ENCODE data around the gene ADAMTS6. TPM values are rescaled to one million over a fixed set of nuclear protein-coding genes. Genes with fewer than 3 reads are reported as not detected.
A peak's percentile ranks its signal among the peaks of the same experiment; 100 is the strongest.

ADAMTS6 gene
- total RNA-seq, 1 donor = 150 TPM

DNA sequence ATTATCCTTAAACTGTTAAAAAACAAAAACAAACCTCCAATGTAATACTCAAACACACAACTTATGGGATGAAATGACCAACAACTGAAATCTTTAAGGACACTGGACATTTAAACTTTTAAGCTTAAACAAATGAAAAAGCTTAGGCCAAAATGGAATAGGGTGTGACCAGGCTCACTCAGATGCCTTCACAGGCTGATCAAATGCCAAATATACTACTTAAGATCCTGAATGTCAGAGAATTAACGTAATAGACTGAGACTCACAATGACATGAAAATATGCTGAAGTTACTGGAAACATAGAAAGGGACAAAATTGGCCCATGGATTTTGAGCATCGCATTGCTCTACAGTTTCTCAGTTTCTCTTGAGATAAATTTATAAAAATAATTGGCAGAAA, 286.8 kb downstream of the ADAMTS6 start:
- H3K79me2 ChIP-seq (ENCODE audit: insufficient read depth, low read length) = peaks cover 23% of the 10 kb centered on the region
- peak overlapping the region; percentile 90 for H3K27ac ChIP-seq (ENCODE audit: low read depth, low read length)
- H3K27me3 ChIP-seq (ENCODE audit: insufficient read depth, low read length) = no peaks in the 10 kb centered on the region
- H3K4me1 ChIP-seq (ENCODE audit: insufficient read depth, low read length) = peaks cover 44% of the 10 kb centered on the region
- no peak for DNase-seq (ENCODE audit: insufficient read length, low spot score, missing footprints)
- no peak overlapping the region for H3K4me3 ChIP-seq (ENCODE audit: insufficient read depth, low read length)
- H3K9me3 ChIP-seq (ENCODE audit: low read depth, low read length) = no peaks in the 10 kb centered on the region
- no peaks in the 10 kb centered on the region for H4K20me1 ChIP-seq (ENCODE audit: insufficient read depth, low read length)
- peaks cover 32% of the 10 kb centered on the region for H3K36me3 ChIP-seq (ENCODE audit: insufficient read depth, low read length)
- H3K4me2 ChIP-seq (ENCODE audit: insufficient read depth, low read length) = no peak overlapping the region
- TF ChIP-seq, protein P1, sequence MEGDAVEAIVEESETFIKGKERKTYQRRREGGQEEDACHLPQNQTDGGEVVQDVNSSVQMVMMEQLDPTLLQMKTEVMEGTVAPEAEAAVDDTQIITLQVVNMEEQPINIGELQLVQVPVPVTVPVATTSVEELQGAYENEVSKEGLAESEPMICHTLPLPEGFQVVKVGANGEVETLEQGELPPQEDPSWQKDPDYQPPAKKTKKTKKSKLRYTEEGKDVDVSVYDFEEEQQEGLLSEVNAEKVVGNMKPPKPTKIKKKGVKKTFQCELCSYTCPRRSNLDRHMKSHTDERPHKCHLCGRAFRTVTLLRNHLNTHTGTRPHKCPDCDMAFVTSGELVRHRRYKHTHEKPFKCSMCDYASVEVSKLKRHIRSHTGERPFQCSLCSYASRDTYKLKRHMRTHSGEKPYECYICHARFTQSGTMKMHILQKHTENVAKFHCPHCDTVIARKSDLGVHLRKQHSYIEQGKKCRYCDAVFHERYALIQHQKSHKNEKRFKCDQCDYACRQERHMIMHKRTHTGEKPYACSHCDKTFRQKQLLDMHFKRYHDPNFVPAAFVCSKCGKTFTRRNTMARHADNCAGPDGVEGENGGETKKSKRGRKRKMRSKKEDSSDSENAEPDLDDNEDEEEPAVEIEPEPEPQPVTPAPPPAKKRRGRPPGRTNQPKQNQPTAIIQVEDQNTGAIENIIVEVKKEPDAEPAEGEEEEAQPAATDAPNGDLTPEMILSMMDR (IDR thresholded peaks at IDR 0.05; ENCODE audit: extremely low read depth, low read depth, low read length) = no peak
- H2AFZ ChIP-seq (ENCODE audit: low read length) = no peak overlapping the region

DNA sequence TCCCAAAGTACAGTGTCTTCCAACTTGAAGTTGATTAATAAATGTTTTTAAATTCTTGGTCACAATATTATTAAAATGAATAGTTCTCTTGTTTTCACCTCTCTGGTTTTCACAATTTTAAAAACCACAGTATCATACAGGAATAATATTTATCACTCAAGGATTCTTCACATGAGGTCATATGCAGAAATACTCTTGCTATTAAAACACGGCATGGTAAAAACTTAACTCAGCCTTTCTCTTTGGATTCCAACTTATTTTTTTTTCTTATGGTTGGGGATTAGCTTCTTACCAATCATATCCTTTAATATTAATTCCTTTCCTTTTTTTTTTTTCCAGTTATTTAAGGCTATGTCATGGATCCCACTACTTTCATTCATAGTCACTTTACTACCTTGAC, 289.4 kb downstream of the ADAMTS6 start:
- Histone ChIP-seq H3K27me3 (ENCODE audit: insufficient read depth, low read length) (no peaks in the 10 kb centered on the region), H3K4me2 (ENCODE audit: insufficient read depth, low read length) (no peak overlapping the region), H4K20me1 (ENCODE audit: insufficient read depth, low read length) (no peaks in the 10 kb centered on the region), H3K27ac (ENCODE audit: low read depth, low read length) (peak overlapping the region; percentile 90), H3K36me3 (ENCODE audit: insufficient read depth, low read length) (peaks cover 50% of the 10 kb centered on the region), H3K4me3 (ENCODE audit: insufficient read depth, low read length) (no peak overlapping the region), H3K79me2 (ENCODE audit: insufficient read depth, low read length) (peaks cover 28% of the 10 kb centered on the region), H2AFZ (ENCODE audit: low read length) (no peak overlapping the region), H3K9me3 (ENCODE audit: low read depth, low read length) (no peaks in the 10 kb centered on the region), H3K4me1 (ENCODE audit: insufficient read depth, low read length) (peaks cover 35% of the 10 kb centered on the region)
- TF ChIP-seq, protein P1 (IDR thresholded peaks at IDR 0.05; ENCODE audit: extremely low read depth, low read depth, low read length) = no peak
- DNase-seq (ENCODE audit: insufficient read length, low spot score, missing footprints) = no peak

DNA sequence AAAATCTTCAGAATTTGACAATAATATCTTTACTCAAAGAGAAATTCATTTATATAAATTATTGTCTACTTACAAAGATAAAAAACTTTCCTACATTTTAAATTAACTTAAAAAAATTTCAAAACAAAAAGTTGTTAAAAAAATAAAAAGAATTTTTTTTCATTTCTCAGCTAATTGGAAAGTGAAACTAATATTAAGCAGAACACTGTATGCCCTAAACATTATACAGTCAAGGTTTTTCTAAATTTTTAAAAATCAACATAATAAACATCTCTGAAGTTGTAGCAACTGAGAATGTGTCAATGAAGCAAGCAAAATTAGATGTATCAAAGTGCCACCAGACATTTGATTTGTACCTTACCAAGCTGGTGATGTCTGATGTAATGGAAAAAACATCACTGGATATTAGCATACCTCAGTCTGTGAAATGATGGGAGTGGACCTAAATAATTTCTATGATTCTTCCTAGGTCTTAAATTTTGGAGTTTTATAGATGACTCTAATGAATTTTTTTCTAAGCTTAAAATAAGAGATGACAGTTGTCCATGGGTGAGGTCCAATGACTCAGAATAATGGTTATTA, 290.1 kb downstream of the ADAMTS6 start:
- Histone ChIP-seq H3K4me3 (ENCODE audit: insufficient read depth, low read length) (no peak overlapping the region), H3K27me3 (ENCODE audit: insufficient read depth, low read length) (no peaks in the 10 kb centered on the region), H4K20me1 (ENCODE audit: insufficient read depth, low read length) (no peaks in the 10 kb centered on the region), H3K79me2 (ENCODE audit: insufficient read depth, low read length) (peaks cover 24% of the 10 kb centered on the region), H3K27ac (ENCODE audit: low read depth, low read length) (peak overlapping the region; percentile 90), H3K4me1 (ENCODE audit: insufficient read depth, low read length) (peaks cover 41% of the 10 kb centered on the region), H2AFZ (ENCODE audit: low read length) (no peak overlapping the region), H3K36me3 (ENCODE audit: insufficient read depth, low read length) (peaks cover 49% of the 10 kb centered on the region), H3K9me3 (ENCODE audit: low read depth, low read length) (no peaks in the 10 kb centered on the region), H3K4me2 (ENCODE audit: insufficient read depth, low read length) (peak overlapping the region; percentile 32)
- TF ChIP-seq, protein P1 (IDR thresholded peaks at IDR 0.05; ENCODE audit: extremely low read depth, low read depth, low read length) = no peak
- no peak for DNase-seq (ENCODE audit: insufficient read length, low spot score, missing footprints)

DNA sequence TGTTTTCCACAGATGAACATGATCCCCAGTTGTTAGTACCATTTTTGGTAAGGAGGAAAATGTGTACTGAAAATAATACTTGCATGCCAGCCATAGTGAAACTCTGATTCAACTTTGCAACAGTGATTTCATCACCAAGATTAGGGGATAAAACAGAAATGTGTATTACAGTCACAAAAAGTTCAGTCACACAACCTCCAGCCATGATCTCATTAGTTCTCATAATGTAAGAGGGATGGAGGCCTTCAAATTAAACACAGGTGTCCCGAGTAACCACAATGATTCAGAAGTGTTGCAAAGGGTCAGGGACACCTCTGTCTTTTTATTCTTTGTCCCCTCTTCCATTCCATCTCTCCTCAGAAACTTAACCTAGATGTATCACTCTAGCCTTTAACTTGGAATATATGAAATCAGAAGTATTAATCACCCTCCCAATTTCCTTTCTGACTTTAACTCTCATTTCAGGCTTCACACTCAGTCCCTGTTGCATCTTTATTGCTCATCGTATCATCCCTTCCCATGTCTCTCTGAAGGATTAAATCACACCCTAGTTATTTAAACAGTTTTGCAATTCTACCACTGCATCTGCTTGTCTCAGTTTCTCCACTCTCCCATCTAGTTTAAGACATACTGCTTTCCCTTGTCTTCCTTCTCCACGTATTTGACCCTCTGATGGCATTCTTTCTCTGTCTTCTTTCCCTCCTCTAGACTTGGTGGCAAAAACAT, 291.2 kb downstream of the ADAMTS6 start:
- H2AFZ ChIP-seq (ENCODE audit: low read length) = no peak overlapping the region
- H3K4me1 ChIP-seq (ENCODE audit: insufficient read depth, low read length) = peaks cover 52% of the 10 kb centered on the region

More for the DNA sequence above, 291.2 kb downstream of the ADAMTS6 start:
- TF ChIP-seq, protein P1 (IDR thresholded peaks at IDR 0.05; ENCODE audit: extremely low read depth, low read depth, low read length) = no peak
- Histone ChIP-seq H3K4me2 (ENCODE audit: insufficient read depth, low read length) (peak overlapping the region; percentile 1), H3K79me2 (ENCODE audit: insufficient read depth, low read length) (peaks cover 19% of the 10 kb centered on the region), H3K36me3 (ENCODE audit: insufficient read depth, low read length) (peaks cover 47% of the 10 kb centered on the region), H3K4me3 (ENCODE audit: insufficient read depth, low read length) (no peak overlapping the region), H4K20me1 (ENCODE audit: insufficient read depth, low read length) (no peaks in the 10 kb centered on the region), H3K27ac (ENCODE audit: low read depth, low read length) (peak overlapping the region; percentile 90), H3K27me3 (ENCODE audit: insufficient read depth, low read length) (no peaks in the 10 kb centered on the region), H3K9me3 (ENCODE audit: low read depth, low read length) (no peaks in the 10 kb centered on the region)
- DNase-seq (ENCODE audit: insufficient read length, low spot score, missing footprints) = peak; percentile 38
